Ramos (cell line): Measurements from ENCODE around the gene BCORL1.

Source experiments
- in situ Hi-C: fragments of 300-500 bp; cut with MboI; formaldehyde crosslinking; loops from one replicate; pipeline ENCODE4 v1.14.3; 2022; ENCODE audit warnings: low sequenced_read_pairs; ENCODE audit not compliant: unreplicated experiment

The BCORL1 gene, protein sequence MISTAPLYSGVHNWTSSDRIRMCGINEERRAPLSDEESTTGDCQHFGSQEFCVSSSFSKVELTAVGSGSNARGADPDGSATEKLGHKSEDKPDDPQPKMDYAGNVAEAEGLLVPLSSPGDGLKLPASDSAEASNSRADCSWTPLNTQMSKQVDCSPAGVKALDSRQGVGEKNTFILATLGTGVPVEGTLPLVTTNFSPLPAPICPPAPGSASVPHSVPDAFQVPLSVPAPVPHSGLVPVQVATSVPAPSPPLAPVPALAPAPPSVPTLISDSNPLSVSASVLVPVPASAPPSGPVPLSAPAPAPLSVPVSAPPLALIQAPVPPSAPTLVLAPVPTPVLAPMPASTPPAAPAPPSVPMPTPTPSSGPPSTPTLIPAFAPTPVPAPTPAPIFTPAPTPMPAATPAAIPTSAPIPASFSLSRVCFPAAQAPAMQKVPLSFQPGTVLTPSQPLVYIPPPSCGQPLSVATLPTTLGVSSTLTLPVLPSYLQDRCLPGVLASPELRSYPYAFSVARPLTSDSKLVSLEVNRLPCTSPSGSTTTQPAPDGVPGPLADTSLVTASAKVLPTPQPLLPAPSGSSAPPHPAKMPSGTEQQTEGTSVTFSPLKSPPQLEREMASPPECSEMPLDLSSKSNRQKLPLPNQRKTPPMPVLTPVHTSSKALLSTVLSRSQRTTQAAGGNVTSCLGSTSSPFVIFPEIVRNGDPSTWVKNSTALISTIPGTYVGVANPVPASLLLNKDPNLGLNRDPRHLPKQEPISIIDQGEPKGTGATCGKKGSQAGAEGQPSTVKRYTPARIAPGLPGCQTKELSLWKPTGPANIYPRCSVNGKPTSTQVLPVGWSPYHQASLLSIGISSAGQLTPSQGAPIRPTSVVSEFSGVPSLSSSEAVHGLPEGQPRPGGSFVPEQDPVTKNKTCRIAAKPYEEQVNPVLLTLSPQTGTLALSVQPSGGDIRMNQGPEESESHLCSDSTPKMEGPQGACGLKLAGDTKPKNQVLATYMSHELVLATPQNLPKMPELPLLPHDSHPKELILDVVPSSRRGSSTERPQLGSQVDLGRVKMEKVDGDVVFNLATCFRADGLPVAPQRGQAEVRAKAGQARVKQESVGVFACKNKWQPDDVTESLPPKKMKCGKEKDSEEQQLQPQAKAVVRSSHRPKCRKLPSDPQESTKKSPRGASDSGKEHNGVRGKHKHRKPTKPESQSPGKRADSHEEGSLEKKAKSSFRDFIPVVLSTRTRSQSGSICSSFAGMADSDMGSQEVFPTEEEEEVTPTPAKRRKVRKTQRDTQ (N-terminal part only)

GRCh38 chrX:129982300-129983251 is at the start of gene BCORL1:
Gene BCORL1 (plus strand): TSS chrX:129982635. CDS start chrX:130005232, 22,597 bp downstream.
- in situ Hi-C loops, result no loop called here

GRCh38 chrX:129932821-129933321 is 49.6 kb upstream of the BCORL1 start:
- in situ Hi-C loops, result no loop called here

GRCh38 chrX:129933700-129934099 is 48.7 kb upstream of the BCORL1 start:
- in situ Hi-C loops, result no loop called here

- in situ Hi-C loops, result no loop called here
Observed at GRCh38 chrX:129934461-129934860, 48.0 kb upstream of the BCORL1 start.

GRCh38 chrX:129934952-129935351 is 47.5 kb upstream of the BCORL1 start:
- in situ Hi-C loops, result no loop called here

DNA sequence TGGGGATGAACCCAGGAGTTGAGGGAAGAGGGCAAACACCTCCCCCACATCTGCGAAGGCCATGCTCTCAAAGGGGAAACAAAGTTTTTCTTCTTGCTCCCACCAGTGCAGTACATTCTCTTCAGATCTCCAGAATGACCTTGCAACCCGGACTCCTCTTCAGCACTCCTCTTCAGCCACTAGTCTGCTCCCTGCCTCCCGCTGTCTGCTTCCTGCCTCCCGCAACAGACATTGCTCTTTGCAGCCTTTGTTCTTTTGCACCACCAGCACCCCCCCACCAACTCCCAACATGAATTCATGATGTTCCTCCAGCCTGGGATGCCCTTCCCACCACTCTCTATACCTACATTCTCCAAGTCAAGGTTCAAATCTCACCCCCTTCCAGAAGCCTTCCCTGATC is 44.4 kb upstream of the BCORL1 start:
- in situ Hi-C loops, result no loop called here

DNA sequence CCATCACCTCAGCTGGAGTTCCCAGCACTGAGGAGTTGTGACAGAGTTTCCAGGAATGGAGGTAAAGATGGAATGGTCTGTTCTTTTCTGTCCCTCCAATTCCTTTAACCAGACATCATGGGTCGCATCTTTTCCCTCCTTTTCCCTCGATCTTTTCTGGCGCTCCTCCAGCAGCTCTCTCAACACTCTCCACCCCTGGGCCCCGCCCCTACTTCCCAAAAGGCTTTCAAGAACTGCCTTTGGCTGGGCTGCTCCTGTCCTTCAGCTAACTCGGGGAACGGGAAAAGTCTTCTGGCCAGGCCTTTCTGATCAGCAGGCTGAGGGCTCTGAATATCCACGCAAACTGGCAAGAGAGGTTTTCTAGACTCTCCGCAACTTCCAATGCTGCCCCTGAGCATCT is 42.4 kb upstream of the BCORL1 start:
- in situ Hi-C loops, result no loop called here

DNA sequence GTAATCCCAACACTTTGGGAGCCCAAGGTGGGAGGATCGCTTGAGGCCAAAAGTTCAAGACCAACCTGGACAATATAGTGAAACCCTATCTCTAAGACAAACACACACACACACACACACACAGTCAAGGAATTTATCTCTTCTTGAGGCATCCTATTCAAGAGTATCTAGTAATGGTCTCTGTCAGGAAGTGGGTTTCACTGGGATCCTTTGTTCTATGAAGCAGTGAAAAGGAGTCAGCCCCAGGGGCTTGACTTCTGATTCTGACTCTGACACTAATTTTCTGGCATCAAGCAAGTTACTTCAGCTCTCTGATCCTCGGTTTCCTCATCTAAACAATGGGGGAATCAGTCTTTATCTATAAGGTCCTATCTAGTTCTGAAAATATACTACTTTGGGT is 41.7 kb upstream of the BCORL1 start:
- in situ Hi-C loops, result no loop called here

- in situ Hi-C loops, result no loop called here
Observed at GRCh38 chrX:129945131-129945530, 37.3 kb upstream of the BCORL1 start.

GRCh38 chrX:129953334-129953648 is 29.1 kb upstream of the BCORL1 start:
- in situ Hi-C loops, result no loop called here

- in situ Hi-C loops, result no loop called here
Observed at GRCh38 chrX:129953881-129954280, 28.6 kb upstream of the BCORL1 start.

GRCh38 chrX:129954804-129955203 is 27.6 kb upstream of the BCORL1 start:
- in situ Hi-C loops, result no loop called here

DNA sequence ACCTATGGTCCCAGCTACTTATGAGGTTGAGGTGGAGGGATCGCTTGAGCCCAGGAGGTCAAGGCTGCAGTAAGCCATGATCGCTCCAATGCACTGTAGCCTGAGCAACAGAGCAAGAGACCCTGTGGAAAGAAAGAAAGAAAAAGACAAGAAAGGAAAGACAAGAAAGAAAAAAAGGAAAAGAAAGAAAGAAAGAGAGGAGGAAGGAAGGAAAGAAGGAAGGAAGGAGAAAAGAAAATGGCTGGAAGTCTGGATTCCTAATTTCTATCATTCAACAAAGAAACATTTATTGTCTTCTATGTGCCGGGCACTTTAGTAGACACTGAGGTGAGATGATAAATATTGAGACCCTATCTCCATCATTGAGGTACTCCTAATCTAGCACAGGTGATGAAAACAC is 26.8 kb upstream of the BCORL1 start:
- in situ Hi-C loops, result no loop called here

DNA sequence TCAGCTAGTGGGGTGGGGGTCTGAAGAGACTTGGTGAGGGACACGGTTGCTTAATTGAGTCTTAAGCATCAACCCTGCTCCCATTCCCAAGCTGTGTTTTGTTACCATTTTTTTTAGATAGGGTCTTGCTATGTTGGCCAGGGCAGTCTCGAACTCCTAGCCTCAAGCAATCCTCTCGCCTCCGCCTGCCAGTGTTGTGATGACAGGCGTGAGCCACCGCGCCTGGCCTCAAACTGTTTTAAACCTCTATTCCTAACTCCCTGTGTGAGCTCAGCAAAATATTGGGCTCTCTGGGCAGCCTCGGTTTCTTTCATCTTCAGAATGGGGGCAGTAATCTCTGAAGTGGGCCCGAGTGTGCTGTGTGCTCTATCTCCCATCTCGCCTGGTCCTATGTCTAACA is 26.3 kb upstream of the BCORL1 start:
- in situ Hi-C loops, result no loop called here

DNA sequence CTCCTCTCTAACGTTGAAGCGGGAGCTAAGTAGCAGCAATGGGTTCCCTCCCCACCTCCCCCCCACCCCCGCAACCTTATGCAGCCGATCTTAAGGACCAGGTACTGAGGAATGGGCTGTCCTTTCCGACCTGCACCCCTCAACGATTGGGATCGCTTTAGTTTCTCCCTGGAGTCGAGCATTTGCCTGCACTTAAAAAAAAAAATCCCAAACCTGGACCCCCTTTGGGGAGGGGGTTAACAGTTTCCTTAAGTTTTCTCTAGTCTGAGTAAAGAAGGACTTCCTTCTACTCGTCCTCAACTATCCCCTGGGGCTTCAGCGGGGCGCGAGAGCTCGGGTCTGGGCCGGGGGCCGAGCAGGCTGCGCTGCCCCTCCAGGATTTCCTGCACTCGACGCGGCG is 25.7 kb upstream of the BCORL1 start:
- in situ Hi-C loops, result no loop called here

DNA sequence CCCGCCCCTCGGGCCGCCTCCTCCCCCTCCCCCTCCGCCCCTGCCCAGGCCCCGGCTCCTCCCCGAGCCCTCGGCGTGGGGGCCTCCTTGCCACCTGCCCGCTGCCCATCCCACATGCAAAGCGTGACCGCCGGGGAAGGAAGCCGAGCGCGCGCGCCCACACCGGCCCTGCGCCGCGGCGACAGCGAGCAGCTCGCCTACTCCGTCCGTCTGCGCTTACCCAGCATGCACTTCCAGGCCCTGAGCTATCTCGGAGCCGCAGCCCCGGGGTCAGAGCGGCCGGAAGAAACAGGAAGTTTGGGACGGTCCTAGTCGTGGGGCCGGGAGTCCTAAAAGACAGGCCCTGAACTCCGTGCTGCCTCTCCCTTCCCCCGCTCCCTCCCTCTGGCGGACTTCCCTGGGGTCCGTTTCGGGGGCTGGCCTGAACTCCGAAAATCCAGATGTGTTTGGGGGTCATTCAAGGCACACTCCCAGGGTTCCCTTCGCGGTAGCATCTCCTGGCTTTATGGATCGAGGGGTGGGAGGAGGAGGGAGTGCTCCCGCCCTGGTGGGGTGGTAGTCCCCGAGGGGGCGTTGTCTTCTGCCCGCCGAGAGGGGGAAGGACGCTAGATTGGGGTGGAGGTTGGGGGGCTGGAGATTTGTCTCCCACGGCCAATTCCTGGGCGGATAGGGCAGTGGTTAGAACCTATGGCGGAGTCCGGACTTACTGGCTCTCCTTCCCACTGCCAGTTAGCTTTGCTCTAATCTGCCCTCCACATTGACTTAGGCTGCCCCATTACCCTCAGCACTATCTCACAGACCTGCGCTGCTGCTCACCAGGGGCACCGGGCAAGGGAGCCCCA is 25.0 kb upstream of the BCORL1 start:
- in situ Hi-C loops, result no loop called here

DNA sequence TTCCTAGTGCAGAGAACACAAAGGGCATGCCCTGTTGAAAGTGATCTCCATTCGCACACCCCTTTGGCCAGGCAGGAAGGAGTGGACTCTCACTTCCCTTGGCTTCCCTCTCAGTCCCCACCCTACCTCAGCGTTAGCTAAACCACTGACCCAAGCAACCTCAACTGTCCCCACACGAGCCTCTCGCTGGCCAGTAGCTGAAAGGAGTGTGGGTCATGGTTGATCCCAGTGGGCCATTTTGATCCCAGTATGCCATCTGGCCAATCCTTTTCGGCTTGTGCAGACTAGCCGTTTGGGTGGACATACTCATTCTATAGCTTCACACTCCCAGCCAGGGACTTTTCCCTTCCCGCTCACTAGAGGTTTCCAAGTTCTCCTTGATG is 24.4 kb upstream of the BCORL1 start:
- in situ Hi-C loops, result no loop called here

GRCh38 chrX:129958814-129959492 is 23.5 kb upstream of the BCORL1 start:
- in situ Hi-C loops, result no loop called here
